Upper lobe of left lung (tissue), 6 donors: ENCODE measurements around the gene LUZP1. TPM values are rescaled to one million over a fixed set of nuclear protein-coding genes. Genes with fewer than 3 reads are reported as not detected.

Experiments
- ATAC-seq, 2 donors: fragments of 200-7000 bp; cut with Tn5 transposase; one replicate each; pipeline ENCODE4 v1.9.1; 2022; ENCODE audit warnings: mild to moderate bottlenecking in 2 of 2, moderate library complexity in 2 of 2; ENCODE audit not compliant: low FRiP score in 2 of 2
- DNase-seq, 2 donors: peaks; one replicate each; pipeline ENCODE4 v3.0.0-alpha.2; 2019 to 2020
- H3K27ac ChIP-seq, 4 donors: fragments of 200-600 bp; sonication (generic); one replicate each; pipeline ENCODE4 v1.5.1; 2016 to 2019
- H3K27me3 ChIP-seq, 4 donors: fragments of 200-600 bp; sonication (generic); one replicate each; pipeline ENCODE4 v1.5.1; 2017 to 2019
- H3K36me3 ChIP-seq, 4 donors: fragments of 200-600 bp; sonication (generic); one replicate each; pipeline ENCODE4 v1.5.1; 2016 to 2019
- H3K4me1 ChIP-seq, 4 donors: fragments of 200-600 bp; sonication (generic); one replicate each; pipeline ENCODE4 v1.5.1; 2018 to 2019
- H3K4me3 ChIP-seq, 4 donors: fragments of 200-600 bp; sonication (generic); one replicate each; pipeline ENCODE4 v1.5.1; 2017 to 2019; ENCODE audit warnings: mild to moderate bottlenecking in 2 of 4, moderate library complexity in 1 of 4
- H3K9me3 ChIP-seq, 4 donors: fragments of 200-600 bp; sonication (generic); one replicate each; pipeline ENCODE4 v1.5.1; 2018 to 2019
- CTCF ChIP-seq, 6 experiments: fragments of 450-650 bp in 4 of 6; fragments of 200-600 bp in 2 of 6; sonication (generic) in 2 of 6; IDR thresholded peaks; one replicate each; pipeline ENCODE4 v1.5.1; 2016 to 2019; ENCODE audit warnings: antibody characterized with exemption in 6 of 6
- EP300 ChIP-seq, 4 donors: sonication (generic); formaldehyde crosslinking; IDR thresholded peaks; one replicate each; pipeline ENCODE4 v1.5.1; 2017; ENCODE audit warnings: antibody characterized with exemption in 4 of 4, control low read depth in 2 of 4
- POLR2A ChIP-seq, 4 donors: fragments of 450-650 bp; IDR thresholded peaks; one replicate each; pipeline ENCODE4 v1.5.1; 2016 to 2017; ENCODE audit warnings: antibody characterized with exemption in 4 of 4, mild to moderate bottlenecking in 2 of 4
- POLR2AphosphoS5 ChIP-seq, 2 donors: sonication (generic); formaldehyde crosslinking; IDR thresholded peaks; one replicate each; pipeline ENCODE4 v1.5.1; 2017; ENCODE audit warnings: antibody characterized with exemption in 2 of 2
- WGBS, 2 donors: methylation state at CpG; one replicate each; pipeline ENCODE4 v1.1.5; 2017 to 2018; 5-methylcytosine and 5-hydroxymethylcytosine counted together
- total RNA-seq, 6 donors: library from RNA; depleted of rRNA in 4 of 6; stranded (reverse); fragments of >200 nt in 4 of 6; gene quantifications; one replicate each; pipeline versions ENCODE4 v1.1.0 to v1.2.1, GENCODE V29; 2016 to 2021
- donor health status: DM: no; HTN: no; CAD: no; lungs with moderate emphysema.
- donor health status: DM: no; HTN: yes; CAD: no; lungs with severe emphysema.

Gene LUZP1
- total RNA-seq, 6 donors from 2014 or later = 12.6 to 33.0 (median 21.2) TPM

- DNase-seq = no peak
- 93 to 94% methylated on average over 2 of the region's 2 CpGs for WGBS, 2 donors
- no peaks in the 10 kb centered on the region for H3K27me3 ChIP-seq
- H3K4me3 ChIP-seq = no peak overlapping the region
- TF ChIP-seq EP300 (IDR thresholded peaks at IDR 0.05) (no peak), POLR2AphosphoS5 (IDR thresholded peaks at IDR 0.05) (no peak)
- no peaks in the 10 kb centered on the region for H3K4me1 ChIP-seq
- ATAC-seq = peak in 1 of 2 donors; percentile 46
- peaks cover 8 to 90% (median 25%) of the 10 kb centered on the region in 4 donors for H3K36me3 ChIP-seq
- H3K27ac ChIP-seq = no peak overlapping the region
- H3K9me3 ChIP-seq = no peaks in the 10 kb centered on the region
These were observed 106.4 kb downstream of the LUZP1 start for GRCh38 chr1:23062271-23062670.

- Histone ChIP-seq H3K4me3 (no peak overlapping the region), H3K27me3 (no peaks in the 10 kb centered on the region), H3K27ac (no peak overlapping the region), H3K36me3 (peaks cover 8 to 89% (median 21%) of the 10 kb centered on the region in 4 donors), H3K9me3 (no peaks in the 10 kb centered on the region), H3K4me1 (no peaks in the 10 kb centered on the region)
- WGBS, 2 donors = 90 to 95% methylated on average over 5 of the region's 5 CpGs
- TF ChIP-seq POLR2AphosphoS5 (IDR thresholded peaks at IDR 0.05) = no peak
- no peak for TF ChIP-seq CTCF (IDR thresholded peaks at IDR 0.05)
- no peak for TF ChIP-seq POLR2A (IDR thresholded peaks at IDR 0.05)
- TF ChIP-seq EP300 (IDR thresholded peaks at IDR 0.05) = no peak
- no peak for DNase-seq
- no peak for ATAC-seq
These were observed 111.4 kb downstream of the LUZP1 start for GRCh38 chr1:23057301-23057700.

- Histone ChIP-seq H3K36me3 (peaks cover 0 to 30% (median 2%) of the 10 kb centered on the region in 4 donors), H3K27me3 (no peaks in the 10 kb centered on the region), H3K4me3 (no peak overlapping the region), H3K4me1 (no peaks in the 10 kb centered on the region), H3K9me3 (no peaks in the 10 kb centered on the region), H3K27ac (no peak overlapping the region)
- ATAC-seq = no peak
- 91 to 93% methylated on average over 4 of the region's 4 CpGs for WGBS, 2 donors
- TF ChIP-seq POLR2A (IDR thresholded peaks at IDR 0.05) (no peak), EP300 (IDR thresholded peaks at IDR 0.05) (no peak), CTCF (IDR thresholded peaks at IDR 0.05) (no peak), POLR2AphosphoS5 (IDR thresholded peaks at IDR 0.05) (no peak)
- no peak for DNase-seq
These were observed 117.3 kb downstream of the LUZP1 start for GRCh38 chr1:23051290-23051909.

- TF ChIP-seq CTCF (IDR thresholded peaks at IDR 0.05) = no peak
- no peak for TF ChIP-seq POLR2AphosphoS5 (IDR thresholded peaks at IDR 0.05)
- no peak for TF ChIP-seq EP300 (IDR thresholded peaks at IDR 0.05)
- H3K27ac ChIP-seq = no peak overlapping the region
- H3K4me1 ChIP-seq = peaks cover 0 to 5% (median 0%) of the 10 kb centered on the region in 4 donors
- WGBS, 2 donors = 63 to 64% methylated on average over 7 of the region's 7 CpGs
- no peaks in the 10 kb centered on the region for H3K27me3 ChIP-seq
- DNase-seq (no peak), ATAC-seq (no peak)
- peaks cover 0 to 19% (median 2%) of the 10 kb centered on the region in 4 donors for H3K36me3 ChIP-seq
- no peaks in the 10 kb centered on the region for H3K9me3 ChIP-seq
- no peak overlapping the region for H3K4me3 ChIP-seq
These were observed 118.5 kb downstream of the LUZP1 start for GRCh38 chr1:23050201-23050600.

- 81 to 92% methylated on average over 3 of the region's 3 CpGs for WGBS, 2 donors
- Histone ChIP-seq H3K9me3 (no peaks in the 10 kb centered on the region), H3K27ac (no peak overlapping the region), H3K36me3 (no peaks in the 10 kb centered on the region), H3K4me1 (peaks cover 0 to 5% (median 4%) of the 10 kb centered on the region in 4 donors), H3K27me3 (no peaks in the 10 kb centered on the region), H3K4me3 (no peak overlapping the region)
- TF ChIP-seq POLR2AphosphoS5 (IDR thresholded peaks at IDR 0.05) = no peak
- TF ChIP-seq CTCF (IDR thresholded peaks at IDR 0.05) = no peak
- TF ChIP-seq EP300 (IDR thresholded peaks at IDR 0.05) = no peak
- TF ChIP-seq POLR2A (IDR thresholded peaks at IDR 0.05) = no peak
- ATAC-seq (no peak), DNase-seq (no peak)
These were observed 124.6 kb downstream of the LUZP1 start for GRCh38 chr1:23044035-23044434.
